Astrocyte (in vitro differentiated cells and primary cell): ENCODE data around the gene DMPK. TPM values are rescaled to one million over a fixed set of nuclear protein-coding genes. Genes with fewer than 3 reads are reported as not detected.

ENCODE experiments used
- DNase-seq: peaks from one replicate; pipeline ENCODE4 v3.0.0-alpha.2; 2010; ENCODE audit warnings: low read depth
- FAIRE-seq: peaks from 2 replicates; lab custom pipeline; 2011; peaks lifted over from hg19 to GRCh38; lab: Jason Lieb, UNC
- H2AFZ ChIP-seq: 2 replicates; pipeline ENCODE4 v1.6.0; 2012; ENCODE audit warnings: low read depth, low read length, inconsistent platforms
- H3K27ac ChIP-seq: 2 replicates; pipeline ENCODE4 v1.5.1; 2011; ENCODE audit warnings: low read depth, low read length, inconsistent platforms
- H3K27me3 ChIP-seq: 2 replicates; pipeline ENCODE4 v1.6.0; 2011; ENCODE audit warnings: low read length, inconsistent platforms; ENCODE audit not compliant: insufficient read depth
- H3K36me3 ChIP-seq: 2 replicates; pipeline ENCODE4 v1.5.1; 2011; ENCODE audit warnings: low read length, inconsistent platforms; ENCODE audit not compliant: insufficient read depth
- H3K4me1 ChIP-seq: 2 replicates; pipeline ENCODE4 v1.5.1; 2011; ENCODE audit warnings: low read length, inconsistent platforms; ENCODE audit not compliant: insufficient read depth
- H3K4me2 ChIP-seq: 2 replicates; pipeline ENCODE4 v1.6.0; 2012; ENCODE audit warnings: low read length, inconsistent platforms
- H3K4me3 ChIP-seq: 2 replicates; pipeline ENCODE4 v1.5.1; 2011; ENCODE audit warnings: low read depth, mild to moderate bottlenecking, low read length, inconsistent platforms; ENCODE audit not compliant: insufficient read depth
- H3K79me2 ChIP-seq: 2 replicates; pipeline ENCODE4 v1.6.0; 2012; ENCODE audit warnings: mild to moderate bottlenecking, low read length, inconsistent platforms; ENCODE audit not compliant: insufficient read depth
- H3K9ac ChIP-seq: 2 replicates; pipeline ENCODE4 v1.6.0; 2012; ENCODE audit warnings: mild to moderate bottlenecking, low read length, inconsistent platforms
- H3K9me3 ChIP-seq: 2 replicates; pipeline ENCODE4 v1.5.1; 2012; ENCODE audit warnings: low read depth, mild to moderate bottlenecking, low read length, inconsistent platforms; ENCODE audit not compliant: insufficient read depth
- H4K20me1 ChIP-seq: 2 replicates; pipeline ENCODE4 v1.6.0; 2012; ENCODE audit warnings: low read length, inconsistent platforms; ENCODE audit not compliant: insufficient read depth
- H3K27ac Mint-ChIP-seq: one replicate; pipeline ENCODE4 v1.8.0; 2021; ENCODE audit warnings: mild to moderate bottlenecking, mixed read lengths; ENCODE audit not compliant: unreplicated experiment
- H3K27me3 Mint-ChIP-seq: one replicate; pipeline ENCODE4 v1.8.0; 2021; ENCODE audit warnings: low read depth, mixed read lengths; ENCODE audit not compliant: unreplicated experiment
- H3K36me3 Mint-ChIP-seq: one replicate; pipeline ENCODE4 v1.8.0; 2021; ENCODE audit warnings: low read depth, mixed read lengths; ENCODE audit not compliant: unreplicated experiment
- H3K4me1 Mint-ChIP-seq: one replicate; pipeline ENCODE4 v1.8.0; 2021; ENCODE audit warnings: low read depth, mixed read lengths; ENCODE audit not compliant: unreplicated experiment
- H3K4me3 Mint-ChIP-seq: one replicate; pipeline ENCODE4 v1.8.0; 2021; ENCODE audit warnings: mild to moderate bottlenecking, moderate library complexity, mixed read lengths; ENCODE audit not compliant: unreplicated experiment
- H3K9me3 Mint-ChIP-seq: one replicate; pipeline ENCODE4 v1.8.0; 2021; ENCODE audit warnings: mild to moderate bottlenecking, mixed read lengths; ENCODE audit not compliant: unreplicated experiment
- CTCF ChIP-seq: IDR thresholded peaks from 2 replicates; pipeline ENCODE4 v1.5.1; 2011; ENCODE audit warnings: low read depth, mild to moderate bottlenecking, inconsistent platforms, low read length, moderate library complexity; ENCODE audit not compliant: insufficient read depth
- EZH2 ChIP-seq: IDR thresholded peaks from 2 replicates; pipeline ENCODE4 v1.6.1; 2012; ENCODE audit warnings: mild to moderate bottlenecking, low read length, inconsistent platforms; ENCODE audit not compliant: insufficient read depth
- total RNA-seq: library from RNA; stranded (reverse); gene quantifications from 2 replicates; pipeline ENCODE4 v1.2.1, GENCODE V29; 2021

Gene DMPK
- total RNA-seq, 1 donor from 2014 or later = 75.2 TPM

- FAIRE-seq (no peak), DNase-seq (no peak)
- Mint-ChIP-seq H3K4me3 (no peak overlapping the region), H3K4me1 (no peaks in the 10 kb centered on the region), H3K27ac (no peak overlapping the region), H3K36me3 (no peaks in the 10 kb centered on the region), H3K9me3 (peaks cover 1% of the 10 kb centered on the region), H3K27me3 (peaks cover 20% of the 10 kb centered on the region)
- Histone ChIP-seq H3K4me1 (no peaks in the 10 kb centered on the region), H3K27me3 (no peaks in the 10 kb centered on the region), H3K27ac (no peak overlapping the region), H2AFZ (no peak overlapping the region), H3K9ac (no peak overlapping the region), H3K4me2 (no peak overlapping the region), H3K4me3 (no peak overlapping the region), H3K9me3 (no peaks in the 10 kb centered on the region), H3K36me3 (no peaks in the 10 kb centered on the region), H3K79me2 (no peaks in the 10 kb centered on the region), H4K20me1 (no peaks in the 10 kb centered on the region)
- TF ChIP-seq CTCF (no peak), EZH2 (no peak)
Observed at GRCh38 chr19:45757695-45758094, 24.6 kb downstream of the DMPK start.

GRCh38 chr19:45754323-45754722 lies 28.0 kb downstream of the DMPK start:
- FAIRE-seq (no peak), DNase-seq (no peak)
- Mint-ChIP-seq H3K4me1 (no peaks in the 10 kb centered on the region), H3K4me3 (no peak overlapping the region), H3K27me3 (peaks cover 15% of the 10 kb centered on the region), H3K9me3 (peaks cover 1% of the 10 kb centered on the region), H3K27ac (no peak overlapping the region), H3K36me3 (no peaks in the 10 kb centered on the region)
- TF ChIP-seq EZH2 (no peak), CTCF (no peak)
- Histone ChIP-seq H4K20me1 (no peaks in the 10 kb centered on the region), H3K4me1 (no peaks in the 10 kb centered on the region), H2AFZ (no peak overlapping the region), H3K4me3 (no peak overlapping the region), H3K4me2 (no peak overlapping the region), H3K9me3 (no peaks in the 10 kb centered on the region), H3K9ac (no peak overlapping the region), H3K36me3 (no peaks in the 10 kb centered on the region), H3K27ac (no peak overlapping the region), H3K27me3 (no peaks in the 10 kb centered on the region), H3K79me2 (no peaks in the 10 kb centered on the region)

GRCh38 chr19:45753548-45753947 lies 28.7 kb downstream of the DMPK start:
- Mint-ChIP-seq H3K27me3 (peaks cover 15% of the 10 kb centered on the region), H3K36me3 (no peaks in the 10 kb centered on the region), H3K27ac (no peak overlapping the region), H3K4me3 (no peak overlapping the region), H3K4me1 (no peaks in the 10 kb centered on the region), H3K9me3 (peaks cover 1% of the 10 kb centered on the region)
- Histone ChIP-seq H3K27ac (no peak overlapping the region), H3K4me3 (no peak overlapping the region), H3K36me3 (no peaks in the 10 kb centered on the region), H3K27me3 (no peaks in the 10 kb centered on the region), H3K9ac (no peak overlapping the region), H2AFZ (no peak overlapping the region), H3K9me3 (no peaks in the 10 kb centered on the region), H3K4me1 (no peaks in the 10 kb centered on the region), H4K20me1 (no peaks in the 10 kb centered on the region), H3K4me2 (no peak overlapping the region), H3K79me2 (no peaks in the 10 kb centered on the region)
- TF ChIP-seq EZH2 = no peak
- TF ChIP-seq CTCF = no peak
- no peak for DNase-seq
- no peak for FAIRE-seq
